Measurements from ENCODE around the gene EVI2B. TPM values are rescaled to one million over a fixed set of nuclear protein-coding genes. Genes with fewer than 3 reads are reported as not detected.

Gene EVI2B
- total RNA-seq, 1 experiment from 2014 or later, result not detected

- H3K4me1 Mint-ChIP-seq (ENCODE audit: low read depth, unreplicated experiment), result no peaks in the 10 kb centered on the region
- BruUV-seq (replicated peaks), result no TSS peak
- DNase-seq, result no peak
- H3K27me3 Mint-ChIP-seq (ENCODE audit: unreplicated experiment), result no peaks in the 10 kb centered on the region
- no peaks in the 10 kb centered on the region for H3K36me3 Mint-ChIP-seq (ENCODE audit: insufficient read depth, unreplicated experiment)
- H3K9me3 Mint-ChIP-seq (ENCODE audit: low read depth, unreplicated experiment), result no peaks in the 10 kb centered on the region
- intact Hi-C loops (cut with micrococcal nuclease; ENCODE audit: unreplicated experiment), result no loop called here
- CTCF ChIA-PET, result no interaction called here
- no peak for TF ChIP-seq CTCF (IDR thresholded peaks at IDR 0.05; ENCODE audit: unreplicated experiment)
- H3K27ac Mint-ChIP-seq (ENCODE audit: unreplicated experiment), result no peak overlapping the region
- H3K4me3 Mint-ChIP-seq (ENCODE audit: low read depth, unreplicated experiment), result no peak overlapping the region
Observed at GRCh38 chr17:31286587-31286986, 27.3 kb downstream of the EVI2B start.

GRCh38 chr17:31283841-31284240 lies 30.0 kb downstream of the EVI2B start:
- no peaks in the 10 kb centered on the region for H3K4me1 Mint-ChIP-seq (ENCODE audit: low read depth, unreplicated experiment)
- no peak for TF ChIP-seq CTCF (IDR thresholded peaks at IDR 0.05; ENCODE audit: unreplicated experiment)
- no TSS peak for BruUV-seq (replicated peaks)
- CTCF ChIA-PET, result no interaction called here
- H3K9me3 Mint-ChIP-seq (ENCODE audit: low read depth, unreplicated experiment), result no peaks in the 10 kb centered on the region
- intact Hi-C loops (cut with micrococcal nuclease; ENCODE audit: unreplicated experiment), result no loop called here
- H3K4me3 Mint-ChIP-seq (ENCODE audit: low read depth, unreplicated experiment), result no peak overlapping the region
- H3K27me3 Mint-ChIP-seq (ENCODE audit: unreplicated experiment), result no peaks in the 10 kb centered on the region
- DNase-seq, result no peak
- H3K27ac Mint-ChIP-seq (ENCODE audit: unreplicated experiment), result no peak overlapping the region
- no peaks in the 10 kb centered on the region for H3K36me3 Mint-ChIP-seq (ENCODE audit: insufficient read depth, unreplicated experiment)

GRCh38 chr17:31281061-31281460 lies 32.8 kb downstream of the EVI2B start:
- no TSS peak for BruUV-seq (replicated peaks)
- CTCF ChIA-PET, result no interaction called here
- DNase-seq, result no peak
- H3K4me1 Mint-ChIP-seq (ENCODE audit: low read depth, unreplicated experiment), result no peaks in the 10 kb centered on the region
- no peaks in the 10 kb centered on the region for H3K9me3 Mint-ChIP-seq (ENCODE audit: low read depth, unreplicated experiment)
- no peak overlapping the region for H3K27ac Mint-ChIP-seq (ENCODE audit: unreplicated experiment)
- H3K4me3 Mint-ChIP-seq (ENCODE audit: low read depth, unreplicated experiment), result no peak overlapping the region
- no peaks in the 10 kb centered on the region for H3K27me3 Mint-ChIP-seq (ENCODE audit: unreplicated experiment)
- intact Hi-C loops (cut with micrococcal nuclease; ENCODE audit: unreplicated experiment), result no loop called here
- H3K36me3 Mint-ChIP-seq (ENCODE audit: insufficient read depth, unreplicated experiment), result no peaks in the 10 kb centered on the region
- no peak for TF ChIP-seq CTCF (IDR thresholded peaks at IDR 0.05; ENCODE audit: unreplicated experiment)

- no TSS peak for BruUV-seq (replicated peaks)
- intact Hi-C loops (cut with micrococcal nuclease; ENCODE audit: unreplicated experiment), result no loop called here
- TF ChIP-seq CTCF (IDR thresholded peaks at IDR 0.05; ENCODE audit: unreplicated experiment), result no peak
- no peaks in the 10 kb centered on the region for H3K9me3 Mint-ChIP-seq (ENCODE audit: low read depth, unreplicated experiment)
- no peaks in the 10 kb centered on the region for H3K36me3 Mint-ChIP-seq (ENCODE audit: insufficient read depth, unreplicated experiment)
- DNase-seq, result no peak
- H3K4me3 Mint-ChIP-seq (ENCODE audit: low read depth, unreplicated experiment), result no peak overlapping the region
- no peaks in the 10 kb centered on the region for H3K4me1 Mint-ChIP-seq (ENCODE audit: low read depth, unreplicated experiment)
- CTCF ChIA-PET, result interaction anchor here (0.6 kb wide), 1 partner anchor 24 kb away, joined by 4 read pairs; no protein-coding TSS in a partner anchor
- H3K27ac Mint-ChIP-seq (ENCODE audit: unreplicated experiment), result no peak overlapping the region
- H3K27me3 Mint-ChIP-seq (ENCODE audit: unreplicated experiment), result no peaks in the 10 kb centered on the region
Observed at GRCh38 chr17:31279401-31279800, 34.5 kb downstream of the EVI2B start.
